Limb (tissue), 2 donors: ENCODE measurements around the gene LRRC3B.

Source experiments
- DNase-seq, 2 donors: peaks; one replicate each; pipeline ENCODE4 v3.0.0-alpha.2; 2016; ENCODE audit errors: extremely low spot score in 2 of 2

LRRC3B gene

DNA sequence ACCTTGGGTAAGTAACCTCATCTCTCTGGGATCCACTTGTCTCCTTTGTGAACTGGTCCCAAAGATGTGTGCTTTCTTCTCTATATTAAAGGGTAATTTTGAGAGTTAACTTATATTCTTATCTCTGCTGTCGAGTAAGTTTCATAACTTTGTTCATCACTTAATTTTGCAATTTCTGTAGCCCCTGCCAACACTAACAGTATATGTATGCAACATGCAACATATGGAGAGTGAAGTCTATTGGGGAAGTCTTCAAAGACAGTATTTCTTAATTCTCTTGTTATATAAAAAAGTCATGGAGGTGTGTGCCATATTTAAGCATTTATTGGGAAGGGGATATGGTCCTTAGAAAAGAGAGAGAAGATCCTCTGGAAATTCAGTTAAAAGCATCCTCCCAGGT lies 85.9 kb downstream of the LRRC3B start:
- no peak for DNase-seq

GRCh38 chr3:26712211-26713026 lies 89.8 kb downstream of the LRRC3B start:
- DNase-seq = peak; percentile 29 to 86

DNA sequence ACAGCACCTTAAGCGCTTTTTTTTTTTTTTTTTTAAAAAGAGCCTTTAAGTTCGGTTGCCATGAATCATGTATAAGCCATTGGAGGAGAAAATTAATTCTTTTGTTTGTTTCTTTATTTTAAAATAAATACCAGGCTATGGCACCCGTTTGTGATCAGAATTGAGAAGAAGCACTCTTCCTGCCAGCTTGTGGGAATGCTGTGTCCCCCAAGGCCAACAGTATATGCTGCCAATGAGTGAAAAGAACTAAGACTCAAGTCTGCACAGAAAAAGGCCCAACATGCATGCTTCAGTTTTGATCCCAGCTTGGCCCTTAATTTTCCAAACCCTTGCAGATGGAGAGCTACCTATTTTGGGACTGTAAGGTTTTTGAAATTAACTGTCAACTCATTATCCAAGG lies 90.5 kb downstream of the LRRC3B start:
- DNase-seq = no peak

GRCh38 chr3:26714485-26714884 lies 91.9 kb downstream of the LRRC3B start:
- no peak for DNase-seq

DNA sequence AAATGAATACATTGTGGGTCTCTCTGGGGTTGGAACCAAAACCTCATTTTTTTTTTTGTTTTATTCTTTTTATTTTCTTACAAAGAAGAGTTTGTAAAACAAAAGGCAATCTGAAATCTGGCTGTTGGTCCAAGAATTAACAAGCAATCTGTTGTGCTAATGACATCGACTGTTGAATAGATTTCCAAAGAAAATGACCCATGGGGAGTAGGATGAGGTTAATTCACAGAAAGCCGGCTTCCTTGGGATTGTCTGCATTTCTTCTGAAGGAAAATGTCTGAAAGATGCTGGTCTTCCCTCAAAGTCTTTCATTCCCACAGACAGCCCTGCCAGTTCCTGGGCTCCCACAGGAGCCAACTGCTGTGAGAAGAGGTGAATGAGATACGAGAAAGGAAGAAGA lies 92.9 kb downstream of the LRRC3B start:
- DNase-seq = no peak

DNA sequence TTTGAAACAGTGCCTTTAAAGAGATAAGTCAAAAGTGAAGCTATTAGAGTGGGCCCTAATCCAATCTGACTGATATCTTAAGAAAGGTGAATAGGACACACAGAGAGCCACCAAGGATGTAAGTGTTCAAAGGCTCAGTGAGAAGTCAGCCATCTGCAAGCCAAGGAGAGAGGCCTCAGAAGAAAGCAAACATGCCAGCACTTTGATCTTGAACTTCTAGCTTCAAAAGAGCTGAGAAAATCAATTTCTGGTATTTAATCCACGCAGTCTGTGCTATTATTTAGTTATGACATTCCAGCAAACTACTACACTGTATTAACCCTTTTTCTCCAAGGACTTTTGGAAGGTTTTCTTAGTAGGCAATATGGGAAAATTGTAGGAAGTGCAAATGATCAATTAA lies 95.7 kb downstream of the LRRC3B start:
- no peak for DNase-seq

DNA sequence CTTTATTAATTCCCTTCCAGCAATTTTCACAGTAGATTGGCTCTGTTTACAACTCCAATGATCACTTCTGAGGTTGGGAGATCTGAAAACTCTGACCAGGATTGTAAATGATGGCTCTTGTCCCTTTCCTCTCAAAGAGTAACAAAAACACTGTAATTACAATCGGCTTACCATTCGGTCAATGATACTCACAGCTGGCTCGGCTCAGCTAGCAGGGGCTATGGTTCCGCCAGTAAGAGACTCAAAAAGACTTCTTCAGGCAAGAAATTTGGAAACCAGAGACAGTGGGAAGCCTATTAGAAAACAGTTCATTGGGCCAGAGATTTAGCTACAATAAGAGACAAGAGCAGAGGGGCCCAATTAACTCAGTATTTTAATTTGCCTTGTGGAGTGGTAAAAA lies 96.6 kb downstream of the LRRC3B start:
- no peak for DNase-seq

DNA sequence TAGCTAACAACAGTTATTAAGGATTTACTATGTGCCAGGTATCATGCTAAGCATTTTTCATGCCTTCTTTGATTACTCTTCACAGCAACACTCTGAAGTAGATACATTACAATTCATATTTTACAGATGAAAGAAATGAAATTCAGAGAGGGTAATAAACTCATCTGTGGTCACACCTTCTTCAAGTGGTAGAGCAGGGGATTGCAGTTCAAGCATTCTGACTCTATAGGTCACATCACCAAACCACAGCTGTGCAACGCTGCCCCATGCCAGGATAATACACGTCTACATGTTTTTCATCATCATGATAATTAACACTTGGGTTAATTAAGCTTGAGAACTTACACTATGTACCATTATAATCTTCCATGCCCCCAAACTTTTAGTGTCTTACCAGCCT lies 98.5 kb downstream of the LRRC3B start:
- DNase-seq = no peak

DNA sequence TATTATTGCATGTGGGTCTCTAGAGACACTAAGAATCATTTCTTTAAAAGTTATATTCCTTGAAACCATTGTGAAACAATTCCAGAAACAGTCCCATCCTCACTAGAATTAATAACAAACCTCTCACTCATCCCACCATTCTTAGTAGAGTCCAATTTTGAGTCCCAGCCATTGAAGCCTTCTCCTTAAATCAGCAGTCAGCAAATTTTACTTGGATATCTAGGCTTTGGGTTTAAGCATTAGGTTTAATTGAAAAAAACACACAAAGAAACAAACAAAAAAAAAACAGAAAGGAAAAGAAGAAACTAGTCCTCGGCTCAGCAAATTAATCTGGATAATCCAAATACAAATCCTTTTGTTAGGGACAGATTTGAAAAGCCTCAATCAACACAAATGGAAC lies 109.3 kb downstream of the LRRC3B start:
- no peak for DNase-seq

GRCh38 chr3:26750263-26750662 lies 127.7 kb downstream of the LRRC3B start:
- no peak for DNase-seq

- peak in 1 of 2 donors; percentile 10 for DNase-seq
Measured at GRCh38 chr3:26752466-26752865, 129.9 kb downstream of the LRRC3B start.

GRCh38 chr3:26753095-26753494 lies 130.5 kb downstream of the LRRC3B start:
- DNase-seq = peak in 1 of 2 donors; percentile 41

GRCh38 chr3:26757978-26758377 lies 135.4 kb downstream of the LRRC3B start:
- DNase-seq = no peak
